Heart right ventricle (tissue), 16 donors: Measurements from ENCODE around the gene MXRA7. TPM values are rescaled to one million over a fixed set of nuclear protein-coding genes. Genes with fewer than 3 reads are reported as not detected.

Experiments
- ATAC-seq, 8 donors: fragments of 200-7000 bp; cut with Tn5 transposase; one replicate each; pipeline ENCODE4 v1.9.1; 2020; ENCODE audit warnings: mild to moderate bottlenecking in 8 of 8, moderate library complexity in 8 of 8, moderate number of reproducible peaks in 1 of 8
- DNase-seq, 2 donors: peaks; one replicate each; pipeline ENCODE4 v3.0.0-alpha.2; 2020
- H3K27ac ChIP-seq, 10 donors: fragments of 200-600 bp; sonication (generic) in 2 of 10; one replicate each; pipeline versions ENCODE4 v1.5.0 to v1.8.0; 2020 to 2022; ENCODE audit warnings: mild to moderate bottlenecking in 3 of 10
- H3K27me3 ChIP-seq, 7 donors: fragments of 200-600 bp; one replicate each; pipeline ENCODE4 v1.8.0; 2021 to 2022; ENCODE audit warnings: mild to moderate bottlenecking in 2 of 7
- H3K36me3 ChIP-seq, 9 donors: fragments of 200-600 bp; sonication (generic) in 1 of 9; one replicate each; pipeline versions ENCODE4 v1.5.0 to v1.8.0; 2020 to 2022; ENCODE audit warnings: mild to moderate bottlenecking in 2 of 9
- H3K4me1 ChIP-seq, 9 donors: fragments of 200-600 bp; sonication (generic) in 1 of 9; one replicate each; pipeline versions ENCODE4 v1.5.0 to v1.8.0; 2020 to 2022; ENCODE audit warnings: mild to moderate bottlenecking in 4 of 9
- H3K4me3 ChIP-seq, 10 donors: fragments of 200-600 bp; sonication (generic) in 2 of 10; one replicate each; pipeline versions ENCODE4 v1.5.0 to v1.8.0; 2020 to 2022; ENCODE audit warnings: mild to moderate bottlenecking in 7 of 10, moderate library complexity in 2 of 10
- H3K9me3 ChIP-seq, 11 donors: fragments of 200-600 bp in 10 of 11; sonication (generic) in 2 of 11; one replicate each; pipeline versions ENCODE4 v1.5.0 to v1.8.0; 2013 to 2022; ENCODE audit warnings: mild to moderate bottlenecking in 2 of 11, control low read depth in 1 of 11, moderate library complexity in 1 of 11
- WGBS, 2 donors: extraction: QIAGEN DNeasy Blood & Tissue Kit; methylation state at CpG; one replicate each; pipeline ENCODE4 v1.1.7; 2013; ENCODE audit warnings: inconsistent platforms in 1 of 2; 5-methylcytosine and 5-hydroxymethylcytosine counted together
- intact Hi-C, 10 donors: fragments of 100-400 bp; cut with DNase I; formaldehyde crosslinking; loops; one replicate each; pipeline versions ENCODE4 v1.11.1 to v1.14.2; 2022
- polyA plus RNA-seq, 2 donors: library from polyadenylated mRNA; stranded (reverse); fragments of 200-250 nt; gene quantifications; one replicate each; pipeline ENCODE4 v1.2.3, GENCODE V29; 2013
- total RNA-seq, 10 donors: library from RNA; stranded (reverse); fragmentation: NEBNext Ultra II Directional in 3 of 10; extraction: Animal tissue kit (Norgen Biotek cat#: 25700) in 3 of 10; gene quantifications; one replicate each; pipeline versions ENCODE4 v1.2.1 to v1.2.4, GENCODE V29; 2021 to 2023
- TF ChIP-seq, protein P1 (sequence below), 9 donors: fragments of 200-600 bp; sonication (generic) in 2 of 9; IDR thresholded peaks; one replicate each; pipeline versions ENCODE4 v1.5.0 to v1.8.0; 2021 to 2022; ENCODE audit warnings: antibody characterized with exemption in 9 of 9, mild to moderate bottlenecking in 5 of 9, moderate library complexity in 1 of 9
- donor health status: Arrhythmogenic right ventricular cardiomyopathy.
- donor health status: ischemic (EF 13 %, LVEDD 7.1; RV severe dilation, severe dysfunction).
- donor health status: healthy with polysubstance abuse.
- donor health status: DM: no; HTN: yes; CAD: no.
- donor health status: DM: no; HTN: no; CAD: no.
- donor health status: ischemic (EF 25% LVEDD 6.9; RV normal size, moderate dysfunction).
- donor health status: ischemic (EF 25% LVEDD 5.7; RV mildly dilated, moderate dysfunction).
- donor health status: healthy.
- donor health status: DM: yes; HTN: yes; CAD: no.
- donor health status: Ischemic cardiomyopathy.
- donor health status: ischemic (EF 35%, LVEDD 5.7; RV mildly dilated, moderate dysfunction).
- donor health status: nonischemic (EF 11% LVEDD 7.7; RV severe dilation, severe dysfunction).
- donor health status: DM: yes; HTN: yes; CAD: no.
- donor health status: PGD.
- donor health status: ischemic (EF 29% LVEDD 5.4; RV normal size, mild dysfunction).
- donor health status: nonischemic (EF 23%, LVEDD 6.1; RV moderate dilation, normal function).

MXRA7 gene
- total and polyA plus RNA-seq, 12 donors: 121 to 586 (median 413) TPM

DNA sequence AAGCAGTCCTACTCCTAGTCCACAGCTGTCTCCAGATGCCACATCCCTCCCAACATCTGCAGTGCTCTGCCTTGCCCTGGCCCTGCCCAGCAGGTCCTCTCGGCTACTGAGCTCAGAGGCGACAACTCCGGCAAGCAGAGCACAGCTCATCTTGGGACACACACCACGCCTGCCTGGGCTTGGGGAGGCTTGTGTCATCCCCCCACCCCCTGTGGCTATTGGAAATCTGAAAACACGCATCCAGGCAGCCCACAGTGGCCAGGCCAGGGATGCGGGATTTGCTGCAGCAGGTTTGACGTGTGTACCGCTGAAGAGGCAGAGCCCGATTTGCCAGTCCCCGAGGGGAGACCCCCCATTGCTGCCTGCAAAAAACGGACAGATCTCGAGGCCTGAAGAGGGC, 25.4 kb downstream of the MXRA7 start:
- peaks cover 63 to 100% (median 87%) of the 10 kb centered on the region in 9 donors for H3K4me1 ChIP-seq
- 68 to 75% methylated on average over 12 of the region's 12 CpGs for WGBS, 2 donors
- intact Hi-C loops: no loop called here

DNA sequence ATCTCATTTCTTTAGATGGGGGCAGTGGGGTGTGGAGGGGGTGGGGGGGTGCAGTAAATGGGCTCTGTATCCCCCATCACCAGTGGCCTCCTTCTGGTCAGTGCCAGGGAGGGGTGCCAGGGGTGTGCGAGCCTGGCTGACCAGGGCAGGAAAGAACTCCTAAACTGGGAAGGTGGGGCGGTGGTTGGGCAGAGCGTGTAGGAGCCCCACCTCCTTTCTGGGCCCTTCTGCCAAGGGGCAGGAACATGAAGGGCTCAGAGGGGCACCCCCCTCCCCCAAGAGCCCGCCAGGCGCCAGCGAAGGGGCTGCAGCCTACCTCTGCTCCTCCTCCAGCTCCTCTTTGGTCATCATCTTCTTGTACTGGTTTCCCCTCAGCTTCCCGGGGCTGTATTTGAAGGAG, 26.0 kb downstream of the MXRA7 start:
- no peak for DNase-seq
- H3K9me3 ChIP-seq: no peaks in the 10 kb centered on the region
- TF ChIP-seq, protein P1, sequence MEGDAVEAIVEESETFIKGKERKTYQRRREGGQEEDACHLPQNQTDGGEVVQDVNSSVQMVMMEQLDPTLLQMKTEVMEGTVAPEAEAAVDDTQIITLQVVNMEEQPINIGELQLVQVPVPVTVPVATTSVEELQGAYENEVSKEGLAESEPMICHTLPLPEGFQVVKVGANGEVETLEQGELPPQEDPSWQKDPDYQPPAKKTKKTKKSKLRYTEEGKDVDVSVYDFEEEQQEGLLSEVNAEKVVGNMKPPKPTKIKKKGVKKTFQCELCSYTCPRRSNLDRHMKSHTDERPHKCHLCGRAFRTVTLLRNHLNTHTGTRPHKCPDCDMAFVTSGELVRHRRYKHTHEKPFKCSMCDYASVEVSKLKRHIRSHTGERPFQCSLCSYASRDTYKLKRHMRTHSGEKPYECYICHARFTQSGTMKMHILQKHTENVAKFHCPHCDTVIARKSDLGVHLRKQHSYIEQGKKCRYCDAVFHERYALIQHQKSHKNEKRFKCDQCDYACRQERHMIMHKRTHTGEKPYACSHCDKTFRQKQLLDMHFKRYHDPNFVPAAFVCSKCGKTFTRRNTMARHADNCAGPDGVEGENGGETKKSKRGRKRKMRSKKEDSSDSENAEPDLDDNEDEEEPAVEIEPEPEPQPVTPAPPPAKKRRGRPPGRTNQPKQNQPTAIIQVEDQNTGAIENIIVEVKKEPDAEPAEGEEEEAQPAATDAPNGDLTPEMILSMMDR (IDR thresholded peaks at IDR 0.05): no peak
- no peaks in the 10 kb centered on the region for H3K27me3 ChIP-seq
- intact Hi-C loops: loop anchor here in 3 of 10 donors (5.0 kb wide), 2 partner anchors 33 to 127 kb away; no protein-coding TSS in a partner anchor
- no peak overlapping the region for H3K4me3 ChIP-seq
- ATAC-seq: no peak
- H3K27ac ChIP-seq: peak overlapping the region in 9 of 10 donors; percentile 39 to 99 (median 95)
- H3K4me1 ChIP-seq: peaks cover 61 to 94% (median 81%) of the 10 kb centered on the region in 9 donors
- WGBS, 2 donors: 86 to 90% methylated on average over 7 of the region's 7 CpGs
- peaks cover 0 to 64% (median 9%) of the 10 kb centered on the region in 9 donors for H3K36me3 ChIP-seq

More for the DNA sequence above, 25.4 kb downstream of the MXRA7 start:
- ATAC-seq: no peak
- Histone ChIP-seq H3K4me3 (no peak overlapping the region), H3K27me3 (no peaks in the 10 kb centered on the region), H3K27ac (peak overlapping the region in 9 of 10 donors; percentile 52 to 99 (median 95)), H3K9me3 (no peaks in the 10 kb centered on the region), H3K36me3 (peaks cover 0 to 62% (median 9%) of the 10 kb centered on the region in 9 donors)
- DNase-seq: no peak
- TF ChIP-seq, protein P1 (IDR thresholded peaks at IDR 0.05): no peak

GRCh38 chr17:76683921-76684745, 26.6 kb downstream of the MXRA7 start:
- Histone ChIP-seq H3K4me3 (no peak overlapping the region), H3K27ac (peak overlapping the region in 7 of 10 donors; percentile 20 to 99 (median 96)), H3K27me3 (no peaks in the 10 kb centered on the region), H3K4me1 (peaks cover 55 to 88% (median 77%) of the 10 kb centered on the region in 9 donors), H3K36me3 (peaks cover 0 to 67% (median 9%) of the 10 kb centered on the region in 9 donors), H3K9me3 (no peaks in the 10 kb centered on the region)
- DNase-seq (no peak), ATAC-seq (no peak)
- TF ChIP-seq, protein P1 (IDR thresholded peaks at IDR 0.05): no peak
- WGBS, 2 donors: 77 to 80% methylated on average over 25 of the region's 25 CpGs
- intact Hi-C loops: loop anchor here in 3 of 10 donors (5.0 kb wide), 2 partner anchors 33 to 127 kb away; no protein-coding TSS in a partner anchor

DNA sequence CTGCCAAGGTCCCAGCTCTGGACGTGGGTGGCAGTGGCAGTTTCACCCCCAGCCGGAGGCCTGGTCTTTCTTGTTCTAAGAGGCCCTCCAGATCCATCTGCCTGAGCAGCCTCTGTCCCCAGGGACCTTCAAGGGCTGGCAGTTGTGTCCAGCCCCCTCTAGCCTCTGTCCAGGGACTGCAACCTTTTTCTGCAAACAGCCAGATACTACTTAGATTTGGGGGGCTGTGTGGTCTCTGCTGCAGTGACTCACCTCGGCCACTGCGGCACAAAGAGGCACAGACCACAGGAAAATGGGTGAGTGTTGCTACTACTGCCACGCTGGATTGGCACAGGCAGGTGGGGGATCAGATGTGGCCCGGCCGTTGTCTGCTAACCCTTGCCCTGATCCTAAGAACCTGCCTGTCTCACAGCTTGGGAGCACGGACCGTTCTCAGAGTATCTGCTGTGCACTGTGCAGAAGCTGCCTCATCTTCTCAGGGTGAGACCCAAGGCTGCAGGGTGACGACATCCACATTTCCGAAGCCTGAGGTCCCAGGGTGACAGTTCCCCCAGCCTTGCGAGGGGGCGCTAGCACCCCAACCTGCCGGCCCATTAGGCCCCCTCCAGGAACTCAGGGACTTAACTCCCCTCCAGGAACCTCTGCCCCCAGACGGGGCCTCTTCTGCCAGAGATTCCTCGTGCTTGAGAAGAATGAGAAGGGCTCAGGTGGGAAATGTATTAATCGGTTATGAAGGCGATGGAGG, 27.6 kb downstream of the MXRA7 start:
- Histone ChIP-seq H3K27me3 (no peaks in the 10 kb centered on the region), H3K27ac (peak overlapping the region; percentile 39 to 99 (median 90)), H3K4me3 (no peak overlapping the region), H3K4me1 (peaks cover 48 to 79% (median 69%) of the 10 kb centered on the region in 9 donors), H3K9me3 (no peaks in the 10 kb centered on the region), H3K36me3 (peaks cover 0 to 77% (median 9%) of the 10 kb centered on the region in 9 donors)
- WGBS, 2 donors: 60 to 64% methylated on average over 18 of the region's 18 CpGs
- TF ChIP-seq, protein P1 (IDR thresholded peaks at IDR 0.05): peak in 3 of 9 donors; percentile 4 to 12 (median 12)
- ATAC-seq (no peak), DNase-seq (no peak)
- intact Hi-C loops: loop anchor here in 3 of 10 donors (5.0 kb wide), 2 partner anchors 34 to 126 kb away; no protein-coding TSS in a partner anchor
